Tibial artery (tissue), 4 donors: Measurements from ENCODE around the gene CSF1.

Experiments used
- DNase-seq, 2 donors: peaks; one replicate each; pipeline ENCODE4 v3.0.0-alpha.2; 2019
- H3K27ac ChIP-seq, 2 donors: fragments of 200-600 bp; sonication (generic) in 1 of 2; 1 replicate in 1 of 2; 2 replicates in 1 of 2; pipeline ENCODE4 v1.5.1; 2018 to 2019; ENCODE audit warnings: mild to moderate bottlenecking in 1 of 2
- H3K27me3 ChIP-seq, 2 donors: fragments of 200-600 bp; sonication (generic) in 1 of 2; one replicate each; pipeline versions ENCODE4 v1.5.1 to v1.6.0; 2016 to 2019
- H3K36me3 ChIP-seq, 3 donors: fragments of 200-600 bp; sonication (generic) in 2 of 3; one replicate each; pipeline ENCODE4 v1.5.1; 2016 to 2019; ENCODE audit warnings: mild to moderate bottlenecking in 2 of 3
- H3K4me1 ChIP-seq, 4 donors: fragments of 200-600 bp; sonication (generic) in 2 of 4; 1 replicate in 3 of 4; 2 replicates in 1 of 4; pipeline ENCODE4 v1.5.1; 2016 to 2019
- H3K4me3 ChIP-seq, 2 donors: fragments of 200-600 bp; sonication (generic) in 1 of 2; 1 replicate in 1 of 2; 2 replicates in 1 of 2; pipeline ENCODE4 v1.5.1; 2018 to 2019; ENCODE audit warnings: mild to moderate bottlenecking in 2 of 2
- H3K9me3 ChIP-seq, 3 donors: fragments of 200-600 bp; sonication (generic) in 1 of 3; one replicate each; pipeline ENCODE4 v1.5.1; 2016 to 2019
- CTCF ChIP-seq, 2 experiments: fragments of 200-600 bp in 1 of 2; fragments of 450-650 bp in 1 of 2; IDR thresholded peaks; one replicate each; pipeline ENCODE4 v1.5.1; 2017 to 2019; ENCODE audit warnings: antibody characterized with exemption in 2 of 2, mild to moderate bottlenecking in 1 of 2, moderate library complexity in 1 of 2
- intact Hi-C: fragments of 100-400 bp; cut with DNase I; formaldehyde crosslinking; loops from one replicate; pipeline ENCODE4 v1.15.0; 2023; ENCODE audit warnings: low total_unique reads

The CSF1 gene

GRCh38 chr1:109929588-109930251 lies 19.1 kb downstream of the CSF1 start:
- Histone ChIP-seq H3K27me3 (no peaks in the 10 kb centered on the region), H3K9me3 (no peaks in the 10 kb centered on the region), H3K4me3 (no peak overlapping the region), H3K27ac (peak overlapping the region; percentile 70 to 78), H3K4me1 (peaks cover 0 to 64% (median 50%) of the 10 kb centered on the region in 4 donors), H3K36me3 (peaks cover 14 to 36% (median 35%) of the 10 kb centered on the region in 3 donors)
- no peak for DNase-seq
- no peak for TF ChIP-seq CTCF (IDR thresholded peaks at IDR 0.05)
- intact Hi-C loops: loop anchor here (10.0 kb wide), 1 partner anchor 275 kb away; the partner anchor contains the start of gene GSTM4

GRCh38 chr1:109930252-109930993 lies 19.8 kb downstream of the CSF1 start:
- no peak for DNase-seq
- Histone ChIP-seq H3K27ac (peak overlapping the region; percentile 70 to 78), H3K4me1 (peaks cover 0 to 64% (median 49%) of the 10 kb centered on the region in 4 donors), H3K27me3 (no peaks in the 10 kb centered on the region), H3K4me3 (no peak overlapping the region), H3K9me3 (no peaks in the 10 kb centered on the region), H3K36me3 (peaks cover 7 to 29% (median 28%) of the 10 kb centered on the region in 3 donors)
- TF ChIP-seq CTCF (IDR thresholded peaks at IDR 0.05): no peak
- intact Hi-C loops: no loop called here

GRCh38 chr1:109931189-109931731 lies 20.6 kb downstream of the CSF1 start:
- DNase-seq: peak; percentile 85 to 96
- H3K27me3 ChIP-seq: no peaks in the 10 kb centered on the region
- peaks cover 5 to 20% (median 20%) of the 10 kb centered on the region in 3 donors for H3K36me3 ChIP-seq
- no peaks in the 10 kb centered on the region for H3K9me3 ChIP-seq
- H3K4me1 ChIP-seq: peaks cover 0 to 64% (median 46%) of the 10 kb centered on the region in 4 donors
- H3K27ac ChIP-seq: peak overlapping the region; percentile 70 to 78
- no peak overlapping the region for H3K4me3 ChIP-seq
- intact Hi-C loops: no loop called here
- TF ChIP-seq CTCF (IDR thresholded peaks at IDR 0.05): no peak

GRCh38 chr1:109931911-109932636 lies 21.4 kb downstream of the CSF1 start:
- Histone ChIP-seq H3K9me3 (peaks cover 0 to 4% (median 0%) of the 10 kb centered on the region in 3 donors), H3K4me1 (peaks cover 0 to 56% (median 45%) of the 10 kb centered on the region in 4 donors), H3K27ac (peak overlapping the region in 1 of 2 donors; percentile 78), H3K27me3 (no peaks in the 10 kb centered on the region), H3K36me3 (peaks cover 0 to 18% (median 12%) of the 10 kb centered on the region in 3 donors), H3K4me3 (no peak overlapping the region)
- no peak for TF ChIP-seq CTCF (IDR thresholded peaks at IDR 0.05)
- intact Hi-C loops: no loop called here
- DNase-seq: no peak

- no peak overlapping the region for H3K27ac ChIP-seq
- peaks cover 0 to 10% (median 0%) of the 10 kb centered on the region in 3 donors for H3K9me3 ChIP-seq
- no peaks in the 10 kb centered on the region for H3K27me3 ChIP-seq
- intact Hi-C loops: no loop called here
- H3K36me3 ChIP-seq: peaks cover 0 to 18% (median 11%) of the 10 kb centered on the region in 3 donors
- no peak overlapping the region for H3K4me3 ChIP-seq
- TF ChIP-seq CTCF (IDR thresholded peaks at IDR 0.05): no peak
- peaks cover 0 to 50% (median 39%) of the 10 kb centered on the region in 4 donors for H3K4me1 ChIP-seq
- no peak for DNase-seq
Measured at GRCh38 chr1:109932679-109933078, 22.0 kb downstream of the CSF1 start.
